ENCODE results near the gene FRMD4A.

FRMD4A gene

GRCh38 chr10:13608246-13608853, 722.4 kb downstream of the FRMD4A start:
- Mint-ChIP-seq H3K27ac (no peak overlapping the region), H3K27me3 (no peaks in the 10 kb centered on the region), H3K4me3 (no peak overlapping the region), H3K4me1 (no peaks in the 10 kb centered on the region), H3K9me3 (no peaks in the 10 kb centered on the region), H3K36me3 (peaks cover 39% of the 10 kb centered on the region)
- DNase-seq (ENCODE audit: low spot score in 2 of 2) (no peak), ATAC-seq (ENCODE audit: low read depth) (no peak)

DNA sequence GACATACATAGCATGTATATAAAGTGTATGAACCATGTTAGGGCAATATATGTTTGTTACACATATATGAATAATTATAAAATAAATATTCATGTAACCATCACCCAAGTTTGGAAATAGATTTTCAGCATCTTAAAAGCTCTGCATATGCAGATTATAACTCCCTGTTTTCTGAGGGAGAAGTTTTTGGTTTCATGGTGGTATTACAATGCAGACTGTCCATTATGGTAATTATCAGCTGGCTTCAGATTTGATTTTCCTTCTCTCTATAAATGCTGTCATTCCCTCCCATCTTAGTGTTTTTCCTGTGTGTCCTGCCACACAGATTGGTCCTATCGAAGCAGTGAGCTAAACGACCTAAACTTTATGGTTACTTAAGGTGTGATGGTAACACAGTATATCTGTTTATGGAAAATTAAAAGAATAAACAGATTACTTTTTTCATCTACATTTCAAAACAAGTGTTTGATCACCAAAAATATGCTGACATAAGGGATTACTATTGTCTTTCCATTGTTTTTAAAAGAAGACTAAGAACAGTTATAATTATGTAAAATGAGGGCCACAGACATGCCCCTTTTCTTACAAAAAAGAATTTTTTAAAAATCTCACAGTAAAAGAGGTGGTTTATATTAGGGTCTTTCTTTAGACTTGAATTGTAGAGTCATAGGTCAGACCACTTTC, 726.2 kb downstream of the FRMD4A start:
- H3K27ac Mint-ChIP-seq: no peak overlapping the region
- H3K36me3 Mint-ChIP-seq: peaks cover 29% of the 10 kb centered on the region
- no peaks in the 10 kb centered on the region for H3K9me3 Mint-ChIP-seq
- no peaks in the 10 kb centered on the region for H3K4me1 Mint-ChIP-seq
- no peaks in the 10 kb centered on the region for H3K27me3 Mint-ChIP-seq
- DNase-seq (ENCODE audit: low spot score in 2 of 2): no peak
- no peak overlapping the region for H3K4me3 Mint-ChIP-seq
- no peak for ATAC-seq (ENCODE audit: low read depth)

- ATAC-seq (ENCODE audit: low read depth): no peak
- H3K27me3 Mint-ChIP-seq: no peaks in the 10 kb centered on the region
- peaks cover 24% of the 10 kb centered on the region for H3K36me3 Mint-ChIP-seq
- H3K27ac Mint-ChIP-seq: no peak overlapping the region
- H3K4me3 Mint-ChIP-seq: no peak overlapping the region
- peaks cover 11% of the 10 kb centered on the region for H3K4me1 Mint-ChIP-seq
- H3K9me3 Mint-ChIP-seq: no peaks in the 10 kb centered on the region
- DNase-seq (ENCODE audit: low spot score in 2 of 2): no peak
Measured at GRCh38 chr10:13597909-13598308, 732.8 kb downstream of the FRMD4A start.

DNA sequence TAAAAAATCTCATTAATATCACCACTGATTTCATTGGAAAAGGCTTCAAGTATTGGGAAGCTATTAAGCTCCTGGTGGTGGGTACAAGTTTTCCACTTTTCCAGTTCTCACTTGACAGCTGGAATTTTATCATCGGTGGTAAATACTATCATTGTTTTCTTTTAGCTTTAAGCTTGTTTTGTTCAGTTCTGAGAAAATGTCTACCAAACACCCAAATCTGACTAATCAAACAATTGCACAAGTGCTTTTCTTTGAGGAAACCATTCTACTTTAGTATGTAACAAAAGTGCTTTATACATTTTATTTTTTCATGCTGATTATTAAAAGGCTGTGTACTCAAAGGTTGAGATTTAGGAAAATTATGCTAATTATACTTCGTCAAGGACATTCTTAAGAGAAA, 736.1 kb downstream of the FRMD4A start:
- no peak overlapping the region for H3K4me3 Mint-ChIP-seq
- H3K27ac Mint-ChIP-seq: no peak overlapping the region
- ATAC-seq (ENCODE audit: low read depth): no peak
- H3K4me1 Mint-ChIP-seq: peaks cover 18% of the 10 kb centered on the region
- no peaks in the 10 kb centered on the region for H3K27me3 Mint-ChIP-seq
- DNase-seq (ENCODE audit: low spot score in 2 of 2): no peak
- no peaks in the 10 kb centered on the region for H3K9me3 Mint-ChIP-seq
- peaks cover 27% of the 10 kb centered on the region for H3K36me3 Mint-ChIP-seq

All from memory B cell (primary cell).